ENCODE results near the gene CCNC. TPM values are rescaled to one million over a fixed set of nuclear protein-coding genes. Genes with fewer than 3 reads are reported as not detected.

The CCNC gene
- total RNA-seq, 1 experiment from 2014 or later = 43.4 TPM

GRCh38 chr6:99604166-99605073 lies 36.0 kb upstream of the CCNC start:
- H3K27me3 ChIP-seq (ENCODE audit: control insufficient read depth, insufficient read depth, low read length) = peaks cover 42% of the 10 kb centered on the region
- no TSS peak for BruUV-seq (replicated peaks)
- CTCF ChIA-PET = interaction anchor here (0.7 kb wide), 1 partner anchor 201 kb away, joined by 8 read pairs; no protein-coding TSS in a partner anchor
- TF ChIP-seq REST (IDR thresholded peaks at IDR 0.05; ENCODE audit: insufficient read depth in 1 of 2, low read depth in 2 of 2, low read length in 1 of 2) = no peak
- TF ChIP-seq POLR2AphosphoS5 (IDR thresholded peaks at IDR 0.05; ENCODE audit: low read depth, low read length) = no peak
- no peak for TF ChIP-seq SIN3A (IDR thresholded peaks at IDR 0.05; ENCODE audit: borderline replicate concordance, insufficient read depth, low read depth, low read length)
- no peak for TF ChIP-seq CTCF (IDR thresholded peaks at IDR 0.05)
- TF ChIP-seq TCF7L2 (IDR thresholded peaks at IDR 0.05; ENCODE audit: low read depth, low read length) = no peak
- H3K9me3 ChIP-seq (ENCODE audit: control insufficient read depth, insufficient read depth, low read depth, low read length) = no peaks in the 10 kb centered on the region
- in situ Hi-C loops (cut with HindIII; ENCODE audit: low pct_unique_long_range_greater_than_20kb, low sequenced_read_pairs) (no loop called here), intact Hi-C loops (cut with micrococcal nuclease; ENCODE audit: unreplicated experiment) (no loop called here)
- POLR2A ChIA-PET = no interaction called here
- ATAC-seq = no peak
- no peak overlapping the region for H3K27ac ChIP-seq (ENCODE audit: low read length)
- H3K4me1 ChIP-seq (ENCODE audit: control insufficient read depth, insufficient read depth, low read length) = no peaks in the 10 kb centered on the region
- no peak for DNase-seq (ENCODE audit: low read depth, low spot score)
- H3K4me3 ChIP-seq (ENCODE audit: low read depth in 2 of 2, low read length in 2 of 2) = peak overlapping the region; percentile 40 to 44
- no peaks in the 10 kb centered on the region for H3K36me3 ChIP-seq (ENCODE audit: control insufficient read depth, insufficient read depth, low read length)

GRCh38 chr6:99603421-99604165 lies 35.1 kb upstream of the CCNC start:
- Histone ChIP-seq H3K27me3 (ENCODE audit: control insufficient read depth, insufficient read depth, low read length) (peaks cover 39% of the 10 kb centered on the region), H3K4me3 (ENCODE audit: low read depth in 2 of 2, low read length in 2 of 2) (peak overlapping the region; percentile 40 to 44), H3K9me3 (ENCODE audit: control insufficient read depth, insufficient read depth, low read depth, low read length) (no peaks in the 10 kb centered on the region), H3K36me3 (ENCODE audit: control insufficient read depth, insufficient read depth, low read length) (no peaks in the 10 kb centered on the region), H3K4me1 (ENCODE audit: control insufficient read depth, insufficient read depth, low read length) (no peaks in the 10 kb centered on the region), H3K27ac (ENCODE audit: low read length) (no peak overlapping the region)
- no peak for DNase-seq (ENCODE audit: low read depth, low spot score)
- in situ Hi-C loops (cut with HindIII; ENCODE audit: low pct_unique_long_range_greater_than_20kb, low sequenced_read_pairs) (no loop called here), intact Hi-C loops (cut with micrococcal nuclease; ENCODE audit: unreplicated experiment) (no loop called here)
- no TSS peak for BruUV-seq (replicated peaks)
- POLR2A ChIA-PET = no interaction called here
- CTCF ChIA-PET = interaction anchor here (0.7 kb wide), 1 partner anchor 202 kb away, joined by 8 read pairs; no protein-coding TSS in a partner anchor
- ATAC-seq = peak; percentile 58
- TF ChIP-seq SIN3A (IDR thresholded peaks at IDR 0.05; ENCODE audit: borderline replicate concordance, insufficient read depth, low read depth, low read length) (no peak), POLR2AphosphoS5 (IDR thresholded peaks at IDR 0.05; ENCODE audit: low read depth, low read length) (no peak), REST (IDR thresholded peaks at IDR 0.05; ENCODE audit: insufficient read depth in 1 of 2, low read depth in 2 of 2, low read length in 1 of 2) (no peak)

All from Panc1 (cell line).